Suprapubic skin (tissue), 4 donors: ENCODE results near the gene SYT13. TPM values are rescaled to one million over a fixed set of nuclear protein-coding genes. Genes with fewer than 3 reads are reported as not detected.

Source experiments
- DNase-seq, 2 donors: peaks; one replicate each; pipeline ENCODE4 v3.0.0-alpha.2; 2019; ENCODE audit warnings: low spot score in 2 of 2
- H3K27ac ChIP-seq: fragments of 200-600 bp; sonication (generic); one replicate; pipeline ENCODE4 v1.5.1; 2019
- H3K27me3 ChIP-seq: fragments of 200-600 bp; sonication (generic); one replicate; pipeline ENCODE4 v1.5.1; 2019
- H3K36me3 ChIP-seq: fragments of 200-600 bp; sonication (generic); one replicate; pipeline ENCODE4 v1.5.1; 2019
- H3K4me1 ChIP-seq: fragments of 200-600 bp; sonication (generic); one replicate; pipeline ENCODE4 v1.5.1; 2019
- H3K4me3 ChIP-seq: fragments of 200-600 bp; sonication (generic); one replicate; pipeline ENCODE4 v1.5.1; 2019; ENCODE audit warnings: mild to moderate bottlenecking
- H3K9me3 ChIP-seq: fragments of 200-600 bp; sonication (generic); one replicate; pipeline ENCODE4 v1.5.1; 2019
- EP300 ChIP-seq: sonication (generic); formaldehyde crosslinking; IDR thresholded peaks from one replicate; pipeline ENCODE4 v1.6.1; 2017; ENCODE audit warnings: antibody characterized with exemption
- POLR2A ChIP-seq, 2 donors: fragments of 450-650 bp; IDR thresholded peaks; one replicate each; pipeline ENCODE4 v1.6.1; 2017; ENCODE audit warnings: antibody characterized with exemption in 2 of 2, mild to moderate bottlenecking in 2 of 2, moderate library complexity in 2 of 2
- POLR2AphosphoS5 ChIP-seq, 3 donors: sonication (generic); formaldehyde crosslinking; IDR thresholded peaks; one replicate each; pipeline ENCODE4 v1.6.1; 2017; ENCODE audit warnings: antibody characterized with exemption in 3 of 3
- WGBS: methylation state at CpG from one replicate; pipeline ENCODE4 v1.1.5; 2018; 5-methylcytosine and 5-hydroxymethylcytosine counted together
- total RNA-seq, 4 donors: library from RNA; depleted of rRNA; stranded (reverse); fragments of >200 nt; gene quantifications; one replicate each; pipeline ENCODE4 v1.1.0, GENCODE V29; 2016
- TF ChIP-seq, protein P1 (sequence below), 2 donors: fragments of 200-600 bp in 1 of 2; fragments of 450-650 bp in 1 of 2; sonication (generic) in 1 of 2; IDR thresholded peaks; one replicate each; pipeline ENCODE4 v1.5.1; 2016 to 2019; ENCODE audit warnings: antibody characterized with exemption in 2 of 2, mild to moderate bottlenecking in 1 of 2, moderate library complexity in 1 of 2

SYT13 gene
- total RNA-seq, 4 donors from 2014 or later = 1.8 to 4.6 TPM; not detected in 2

DNA sequence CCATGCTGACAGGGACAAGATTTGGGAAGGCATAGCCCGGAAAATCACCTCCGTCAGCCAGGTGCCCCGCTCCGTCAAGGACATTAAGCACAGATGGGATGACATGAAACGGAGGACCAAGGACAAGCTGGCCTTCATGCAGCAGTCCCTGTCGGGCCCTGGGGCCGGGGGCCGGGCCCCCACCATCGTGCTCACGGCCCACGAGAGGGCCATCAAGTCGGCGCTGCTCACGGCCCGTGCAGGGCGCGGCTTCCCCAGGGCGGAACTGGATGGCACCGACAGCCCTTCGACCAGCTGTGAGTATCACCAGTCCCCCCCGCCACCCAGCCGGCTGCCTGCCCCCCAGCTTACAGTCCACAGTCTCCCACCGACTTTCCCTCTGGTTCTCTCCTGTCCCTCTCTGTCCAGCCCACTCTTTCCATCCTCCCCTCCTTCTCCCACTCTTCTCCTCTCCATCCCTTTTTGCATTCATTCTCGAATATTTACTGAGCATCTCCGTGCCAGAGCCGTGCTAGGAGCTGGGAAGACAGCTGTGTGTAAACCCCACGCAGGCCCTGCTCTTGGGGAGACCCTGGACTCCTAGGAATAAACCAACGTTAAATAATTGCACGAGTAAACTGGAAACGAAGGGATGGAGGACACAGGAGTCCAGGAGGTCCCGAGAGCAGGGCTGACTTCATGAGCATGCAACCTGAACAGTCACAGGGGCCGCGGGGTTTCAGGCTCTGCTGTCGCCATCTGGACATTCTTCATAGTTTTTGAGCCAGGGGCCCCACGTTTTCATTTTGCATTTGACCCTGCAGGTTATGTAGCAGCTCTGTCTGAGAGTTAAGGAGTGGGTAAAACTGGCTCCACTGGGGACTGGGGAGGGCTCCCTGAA is 76.9 kb downstream of the SYT13 start:
- Histone ChIP-seq H3K4me3 (peak overlapping the region; percentile 10), H3K4me1 (peaks cover 15% of the 10 kb centered on the region), H3K9me3 (no peaks in the 10 kb centered on the region), H3K27ac (no peak overlapping the region), H3K27me3 (no peaks in the 10 kb centered on the region), H3K36me3 (peaks cover 30% of the 10 kb centered on the region)
- no peak for DNase-seq
- no peak for TF ChIP-seq POLR2A (IDR thresholded peaks at IDR 0.05)
- 81% methylated on average over 35 of the region's 35 CpGs for WGBS

DNA sequence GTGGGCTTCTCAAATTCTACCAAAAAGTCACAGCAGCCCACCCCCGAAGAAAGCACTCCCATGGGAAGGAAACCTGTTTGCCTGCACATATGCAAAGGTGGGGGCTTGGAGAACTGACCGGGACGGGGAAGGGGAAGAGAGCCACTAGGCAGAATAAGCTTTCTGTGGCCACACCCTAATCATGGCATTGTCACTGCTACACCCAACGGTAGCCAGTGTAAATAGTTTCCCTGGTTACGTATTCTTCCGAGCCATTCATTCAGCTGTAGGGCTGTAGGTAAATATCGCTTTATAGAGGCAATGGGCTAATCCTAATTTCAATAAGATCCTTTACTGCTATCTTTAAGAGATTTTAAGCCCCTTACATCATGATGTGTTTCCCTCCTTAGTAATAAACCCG is 78.0 kb downstream of the SYT13 start:
- H3K4me3 ChIP-seq = no peak overlapping the region
- H3K36me3 ChIP-seq = peaks cover 27% of the 10 kb centered on the region
- no peak for DNase-seq
- H3K27me3 ChIP-seq = no peaks in the 10 kb centered on the region
- H3K4me1 ChIP-seq = peaks cover 15% of the 10 kb centered on the region
- no peaks in the 10 kb centered on the region for H3K9me3 ChIP-seq
- 74% methylated on average over 8 of the region's 8 CpGs for WGBS
- TF ChIP-seq POLR2A (IDR thresholded peaks at IDR 0.05) (no peak), POLR2AphosphoS5 (IDR thresholded peaks at IDR 0.05) (no peak), EP300 (no peak)
- TF ChIP-seq, protein P1, sequence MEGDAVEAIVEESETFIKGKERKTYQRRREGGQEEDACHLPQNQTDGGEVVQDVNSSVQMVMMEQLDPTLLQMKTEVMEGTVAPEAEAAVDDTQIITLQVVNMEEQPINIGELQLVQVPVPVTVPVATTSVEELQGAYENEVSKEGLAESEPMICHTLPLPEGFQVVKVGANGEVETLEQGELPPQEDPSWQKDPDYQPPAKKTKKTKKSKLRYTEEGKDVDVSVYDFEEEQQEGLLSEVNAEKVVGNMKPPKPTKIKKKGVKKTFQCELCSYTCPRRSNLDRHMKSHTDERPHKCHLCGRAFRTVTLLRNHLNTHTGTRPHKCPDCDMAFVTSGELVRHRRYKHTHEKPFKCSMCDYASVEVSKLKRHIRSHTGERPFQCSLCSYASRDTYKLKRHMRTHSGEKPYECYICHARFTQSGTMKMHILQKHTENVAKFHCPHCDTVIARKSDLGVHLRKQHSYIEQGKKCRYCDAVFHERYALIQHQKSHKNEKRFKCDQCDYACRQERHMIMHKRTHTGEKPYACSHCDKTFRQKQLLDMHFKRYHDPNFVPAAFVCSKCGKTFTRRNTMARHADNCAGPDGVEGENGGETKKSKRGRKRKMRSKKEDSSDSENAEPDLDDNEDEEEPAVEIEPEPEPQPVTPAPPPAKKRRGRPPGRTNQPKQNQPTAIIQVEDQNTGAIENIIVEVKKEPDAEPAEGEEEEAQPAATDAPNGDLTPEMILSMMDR (IDR thresholded peaks at IDR 0.05) = no peak
- no peak overlapping the region for H3K27ac ChIP-seq

DNA sequence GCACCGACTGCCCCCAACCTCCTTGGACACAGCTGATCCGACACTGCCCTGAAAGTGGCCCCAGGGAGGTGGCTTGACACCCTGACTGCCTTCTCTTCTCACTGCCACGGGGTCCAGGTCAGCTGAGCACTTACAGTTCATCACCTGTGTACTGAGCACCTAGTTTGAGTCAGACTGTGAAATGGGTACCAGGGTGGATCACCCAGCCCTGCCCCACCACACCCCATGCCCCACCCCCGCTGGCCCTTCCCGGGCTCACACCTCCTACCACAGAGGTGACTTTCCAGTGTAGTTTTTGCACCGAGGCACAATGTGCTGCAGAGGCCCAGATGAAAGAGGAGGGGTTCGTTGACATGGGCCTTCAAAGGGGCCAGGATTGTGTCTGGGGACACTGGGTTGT is 80.2 kb downstream of the SYT13 start:
- TF ChIP-seq, protein P1 (IDR thresholded peaks at IDR 0.05) = no peak
- TF ChIP-seq POLR2AphosphoS5 (IDR thresholded peaks at IDR 0.05) (no peak), POLR2A (IDR thresholded peaks at IDR 0.05) (no peak), EP300 (no peak)
- WGBS = no CpG with 5 or more reads among the region's 7 CpGs
- Histone ChIP-seq H3K27ac (no peak overlapping the region), H3K27me3 (no peaks in the 10 kb centered on the region), H3K4me3 (no peak overlapping the region), H3K9me3 (no peaks in the 10 kb centered on the region), H3K36me3 (peaks cover 18% of the 10 kb centered on the region), H3K4me1 (peaks cover 15% of the 10 kb centered on the region)
- DNase-seq = no peak

DNA sequence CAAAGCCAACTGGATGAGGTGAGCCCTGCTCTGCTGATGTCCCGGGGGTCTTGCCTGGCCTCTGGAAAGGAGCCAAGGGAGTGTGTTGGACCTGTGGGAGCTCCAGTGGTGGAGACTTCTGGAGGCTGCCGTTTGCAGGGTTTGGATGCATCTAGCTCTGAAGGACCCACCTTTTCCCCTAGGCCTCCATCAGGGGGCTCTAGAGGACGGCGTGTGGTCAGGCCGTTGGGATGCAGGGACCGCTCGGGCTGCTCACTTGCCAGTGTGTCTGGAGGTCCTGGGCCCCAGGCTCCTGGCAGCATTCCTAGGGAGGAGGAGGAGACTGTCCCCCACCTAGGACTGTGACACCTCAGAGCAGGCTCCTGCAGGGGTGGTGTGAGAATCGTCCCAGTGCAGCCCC is 81.4 kb downstream of the SYT13 start:
- H3K4me3 ChIP-seq = no peak overlapping the region
- H3K27me3 ChIP-seq = no peaks in the 10 kb centered on the region
- peaks cover 8% of the 10 kb centered on the region for H3K4me1 ChIP-seq
- DNase-seq = no peak
- no peaks in the 10 kb centered on the region for H3K9me3 ChIP-seq
- TF ChIP-seq, protein P1 (IDR thresholded peaks at IDR 0.05) = no peak
- TF ChIP-seq EP300 (no peak), POLR2AphosphoS5 (IDR thresholded peaks at IDR 0.05) (no peak), POLR2A (IDR thresholded peaks at IDR 0.05) (no peak)
- no peak overlapping the region for H3K27ac ChIP-seq
- peaks cover 18% of the 10 kb centered on the region for H3K36me3 ChIP-seq
- WGBS = 74% methylated on average over 5 of the region's 8 CpGs

DNA sequence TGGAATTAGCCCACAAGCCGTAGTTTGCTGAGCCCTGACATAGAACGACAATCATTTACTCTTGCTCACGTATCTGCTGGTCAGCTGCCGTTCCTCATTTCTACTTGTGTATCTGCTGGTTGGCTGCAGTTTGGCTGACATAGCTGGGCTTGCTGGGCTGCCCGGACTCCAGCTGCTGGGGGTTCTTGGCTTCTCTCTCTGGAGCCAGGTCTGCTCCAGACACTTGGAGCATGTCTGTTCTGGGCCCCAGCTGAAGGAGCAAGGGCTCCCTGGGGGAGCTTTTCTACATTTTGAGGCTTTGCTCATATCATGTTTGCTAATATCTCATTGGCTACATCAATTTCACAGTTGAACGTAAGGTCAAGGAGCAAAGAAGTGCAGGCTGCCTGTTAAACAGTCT is 92.4 kb downstream of the SYT13 start:
- DNase-seq = no peak
- peaks cover 14% of the 10 kb centered on the region for H3K36me3 ChIP-seq
- no peak overlapping the region for H3K4me3 ChIP-seq
- H3K27ac ChIP-seq = no peak overlapping the region
- 84% methylated on average over 6 of the region's 6 CpGs for WGBS
- H3K4me1 ChIP-seq = no peaks in the 10 kb centered on the region
- H3K27me3 ChIP-seq = no peaks in the 10 kb centered on the region
- no peaks in the 10 kb centered on the region for H3K9me3 ChIP-seq
- TF ChIP-seq EP300 (no peak), POLR2A (IDR thresholded peaks at IDR 0.05) (no peak), POLR2AphosphoS5 (IDR thresholded peaks at IDR 0.05) (no peak)
- TF ChIP-seq, protein P1 (IDR thresholded peaks at IDR 0.05) = no peak

Other genes with a start within 250 kb of the SYT13 start
- 10 to 100 TPM in 3 of 4 donors, 1 to 10 TPM in 1; 9.1 to 11.9 (median 11.0) TPM for gene PRDM11, start 139.7 kb downstream of the SYT13 start, total RNA-seq